ENCODE data around the gene ENPP7. TPM values are rescaled to one million over a fixed set of nuclear protein-coding genes. Genes with fewer than 3 reads are reported as not detected.
A peak's percentile ranks its signal among the peaks of the same experiment; 100 is the strongest.

ENPP7 gene
- total RNA-seq, 1 donor from 2014 or later, result not detected

- peak; percentile 7 for ATAC-seq
Observed at GRCh38 chr17:79779084-79779529, 48.4 kb downstream of the ENPP7 start.

GRCh38 chr17:79779661-79780365 lies 49.1 kb downstream of the ENPP7 start:
- ATAC-seq, result peak; percentile 52

GRCh38 chr17:79781012-79781650 lies 50.4 kb downstream of the ENPP7 start:
- ATAC-seq, result no peak

- ATAC-seq, result no peak
Observed at GRCh38 chr17:79781736-79782575, 51.2 kb downstream of the ENPP7 start.

GRCh38 chr17:79783891-79784290 lies 53.1 kb downstream of the ENPP7 start:
- ATAC-seq, result no peak

- ATAC-seq, result no peak
Observed at GRCh38 chr17:79784353-79785016, 53.7 kb downstream of the ENPP7 start.

GRCh38 chr17:79785017-79785899 lies 54.5 kb downstream of the ENPP7 start:
- no peak for ATAC-seq

GRCh38 chr17:79785900-79786810 lies 55.4 kb downstream of the ENPP7 start:
- no peak for ATAC-seq

GRCh38 chr17:79786930-79787643 lies 56.3 kb downstream of the ENPP7 start:
- ATAC-seq, result no peak

GRCh38 chr17:79788455-79788854 lies 57.7 kb downstream of the ENPP7 start:
- no peak for ATAC-seq

GRCh38 chr17:79788989-79789942 lies 58.5 kb downstream of the ENPP7 start:
- ATAC-seq, result no peak

GRCh38 chr17:79789943-79790804 lies 59.4 kb downstream of the ENPP7 start:
- ATAC-seq, result peak; percentile 26

GRCh38 chr17:79790805-79791734 lies 60.3 kb downstream of the ENPP7 start:
- no peak for ATAC-seq

GRCh38 chr17:79791735-79792161 lies 61.0 kb downstream of the ENPP7 start:
- ATAC-seq, result no peak

Measured in esophagus mucosa (tissue), 1 donor.